ENCODE measurements around the gene ANKH.

The ANKH gene

GRCh38 chr5:14829396-14829795, 42.2 kb downstream of the ANKH start:
- Histone ChIP-seq H3K9ac (ENCODE audit: low read depth, low read length) (no peak overlapping the region), H3K4me3 (ENCODE audit: low read depth in 1 of 2, low read length in 2 of 2) (no peak overlapping the region), H3K4me1 (ENCODE audit: insufficient read depth, low read length) (peaks cover 3% of the 10 kb centered on the region; the same call in 1 of the 2 replicates), H3K79me2 (ENCODE audit: insufficient read depth, low read length) (peaks cover 53% of the 10 kb centered on the region), H2AFZ (ENCODE audit: low read depth, low read length) (no peak overlapping the region), H3K27ac (ENCODE audit: low read length) (no peak overlapping the region), H3K27me3 (ENCODE audit: insufficient read depth, low read length, poor library complexity) (no peaks in the 10 kb centered on the region), H4K20me1 (ENCODE audit: insufficient read depth, low read length) (peaks cover 43% of the 10 kb centered on the region; the same call in 1 of the 2 replicates), H3K4me2 (ENCODE audit: insufficient read depth, low read length) (no peak overlapping the region), H3K36me3 (ENCODE audit: insufficient read depth, low read length) (0 out of 2 replicates have a peak, but pooled peaks cover 10% of the 10 kb centered on the region), H3K9me3 (ENCODE audit: insufficient read depth, low read length, severe bottlenecking) (no peaks in the 10 kb centered on the region)
- ATAC-seq (ENCODE audit: insufficient read depth, low read depth) (no peak), DNase-seq (no peak)
- TF ChIP-seq CTCF (IDR thresholded peaks at IDR 0.05; ENCODE audit: borderline replicate concordance, extremely low read depth, low read length, poor library complexity, severe bottlenecking): no peak
- TF ChIP-seq EZH2 (IDR thresholded peaks at IDR 0.05; ENCODE audit: borderline replicate concordance, low read depth, low read length, severe bottlenecking): no peak

- H3K9me3 ChIP-seq (ENCODE audit: insufficient read depth, low read length, severe bottlenecking): no peaks in the 10 kb centered on the region
- H3K79me2 ChIP-seq (ENCODE audit: insufficient read depth, low read length): peaks cover 43% of the 10 kb centered on the region
- TF ChIP-seq EZH2 (IDR thresholded peaks at IDR 0.05; ENCODE audit: borderline replicate concordance, low read depth, low read length, severe bottlenecking) (no peak), CTCF (IDR thresholded peaks at IDR 0.05; ENCODE audit: borderline replicate concordance, extremely low read depth, low read length, poor library complexity, severe bottlenecking) (no peak)
- no peak overlapping the region for H2AFZ ChIP-seq (ENCODE audit: low read depth, low read length)
- H4K20me1 ChIP-seq (ENCODE audit: insufficient read depth, low read length): peaks cover 29% of the 10 kb centered on the region; the same call in 1 of the 2 replicates
- no peak overlapping the region for H3K27ac ChIP-seq (ENCODE audit: low read length)
- DNase-seq (no peak), ATAC-seq (ENCODE audit: insufficient read depth, low read depth) (no peak)
- H3K9ac ChIP-seq (ENCODE audit: low read depth, low read length): no peak overlapping the region
- H3K4me2 ChIP-seq (ENCODE audit: insufficient read depth, low read length): no peak overlapping the region
- H3K4me1 ChIP-seq (ENCODE audit: insufficient read depth, low read length): peaks cover 3% of the 10 kb centered on the region; the same call in 1 of the 2 replicates
- H3K36me3 ChIP-seq (ENCODE audit: insufficient read depth, low read length): 0 out of 2 replicates have a peak, but pooled peaks cover 12% of the 10 kb centered on the region
- H3K4me3 ChIP-seq (ENCODE audit: low read depth in 1 of 2, low read length in 2 of 2): no peak overlapping the region
- no peaks in the 10 kb centered on the region for H3K27me3 ChIP-seq (ENCODE audit: insufficient read depth, low read length, poor library complexity)
Observed at GRCh38 chr5:14826714-14827113, 44.9 kb downstream of the ANKH start.

GRCh38 chr5:14825977-14826376, 45.6 kb downstream of the ANKH start:
- H3K27me3 ChIP-seq (ENCODE audit: insufficient read depth, low read length, poor library complexity): no peaks in the 10 kb centered on the region
- ATAC-seq (ENCODE audit: insufficient read depth, low read depth): no peak
- H4K20me1 ChIP-seq (ENCODE audit: insufficient read depth, low read length): peaks cover 28% of the 10 kb centered on the region; the same call in 1 of the 2 replicates
- no peak for TF ChIP-seq CTCF (IDR thresholded peaks at IDR 0.05; ENCODE audit: borderline replicate concordance, extremely low read depth, low read length, poor library complexity, severe bottlenecking)
- H3K4me3 ChIP-seq (ENCODE audit: low read depth in 1 of 2, low read length in 2 of 2): no peak overlapping the region
- H3K79me2 ChIP-seq (ENCODE audit: insufficient read depth, low read length): peaks cover 44% of the 10 kb centered on the region
- H3K27ac ChIP-seq (ENCODE audit: low read length): no peak overlapping the region
- H3K4me2 ChIP-seq (ENCODE audit: insufficient read depth, low read length): no peak overlapping the region
- no peaks in the 10 kb centered on the region for H3K9me3 ChIP-seq (ENCODE audit: insufficient read depth, low read length, severe bottlenecking)
- no peak for DNase-seq
- 0 out of 2 replicates have a peak, but pooled peaks cover 12% of the 10 kb centered on the region for H3K36me3 ChIP-seq (ENCODE audit: insufficient read depth, low read length)
- no peak overlapping the region for H2AFZ ChIP-seq (ENCODE audit: low read depth, low read length)
- no peak overlapping the region for H3K9ac ChIP-seq (ENCODE audit: low read depth, low read length)
- H3K4me1 ChIP-seq (ENCODE audit: insufficient read depth, low read length): peaks cover 3% of the 10 kb centered on the region; the same call in 1 of the 2 replicates

Measured in DND-41 (cell line).